Glutamatergic neuron (in vitro differentiated cells): ENCODE data around the gene TLCD3B. TPM values are rescaled to one million over a fixed set of nuclear protein-coding genes. Genes with fewer than 3 reads are reported as not detected.
A peak's percentile ranks its signal among the peaks of the same experiment; 100 is the strongest.

Experiments
- DNase-seq: peaks from one replicate; pipeline ENCODE4 v3.0.0; 2022
- H3K27ac Mint-ChIP-seq: one replicate; pipeline ENCODE4 v1.8.0; 2020; ENCODE audit warnings: mild to moderate bottlenecking, mixed read lengths, inconsistent platforms; ENCODE audit not compliant: unreplicated experiment
- H3K27me3 Mint-ChIP-seq: one replicate; pipeline ENCODE4 v1.8.0; 2020; ENCODE audit warnings: mild to moderate bottlenecking, moderate library complexity, mixed read lengths, inconsistent platforms; ENCODE audit not compliant: unreplicated experiment
- H3K36me3 Mint-ChIP-seq: one replicate; pipeline ENCODE4 v1.8.0; 2020; ENCODE audit warnings: mild to moderate bottlenecking, mixed read lengths, inconsistent platforms; ENCODE audit not compliant: unreplicated experiment
- H3K4me1 Mint-ChIP-seq: one replicate; pipeline ENCODE4 v1.8.0; 2020; ENCODE audit warnings: mild to moderate bottlenecking, low read depth, mixed read lengths, inconsistent platforms; ENCODE audit not compliant: unreplicated experiment
- H3K4me3 Mint-ChIP-seq: one replicate; pipeline ENCODE4 v1.8.0; 2020; ENCODE audit warnings: mild to moderate bottlenecking, mixed read lengths, inconsistent platforms; ENCODE audit not compliant: unreplicated experiment
- H3K9me3 Mint-ChIP-seq: one replicate; pipeline ENCODE4 v1.8.0; 2020; ENCODE audit warnings: mild to moderate bottlenecking, moderate library complexity, mixed read lengths, inconsistent platforms; ENCODE audit not compliant: unreplicated experiment
- CTCF ChIP-seq: fragments of 200-600 bp; sonication (generic); IDR thresholded peaks from one replicate; pipeline ENCODE4 v1.5.0; 2021; ENCODE audit not compliant: partially characterized antibody, unreplicated experiment
- total RNA-seq: library from RNA; stranded (reverse); fragmentation: NEBNext Ultra II Directional; extraction: Animal tissue kit (Norgen Biotek cat#: 25700); gene quantifications from one replicate; pipeline ENCODE4 v1.2.1, GENCODE V29; 2021; ENCODE audit not compliant: unreplicated experiment

TLCD3B gene
- total RNA-seq, 1 donor from 2014 or later = 253 TPM

GRCh38 chr16:30009990-30010843 is 20.9 kb downstream of the TLCD3B start:
- no peak for TF ChIP-seq CTCF
- Mint-ChIP-seq H3K4me3 (peak overlapping the region; percentile 84), H3K4me1 (peaks cover 4% of the 10 kb centered on the region), H3K9me3 (peaks cover 5% of the 10 kb centered on the region), H3K36me3 (no peaks in the 10 kb centered on the region), H3K27ac (no peak overlapping the region), H3K27me3 (peaks cover 10% of the 10 kb centered on the region)
- no peak for DNase-seq

GRCh38 chr16:30009085-30009862 is 21.8 kb downstream of the TLCD3B start:
- DNase-seq = no peak
- peaks cover 4% of the 10 kb centered on the region for H3K4me1 Mint-ChIP-seq
- H3K27me3 Mint-ChIP-seq = peaks cover 10% of the 10 kb centered on the region
- peak overlapping the region; percentile 25 for H3K4me3 Mint-ChIP-seq
- TF ChIP-seq CTCF = no peak
- no peak overlapping the region for H3K27ac Mint-ChIP-seq
- peaks cover 5% of the 10 kb centered on the region for H3K9me3 Mint-ChIP-seq
- no peaks in the 10 kb centered on the region for H3K36me3 Mint-ChIP-seq

GRCh38 chr16:30007378-30007895 is 23.6 kb downstream of the TLCD3B start:
- Mint-ChIP-seq H3K27ac (no peak overlapping the region), H3K27me3 (peaks cover 10% of the 10 kb centered on the region), H3K36me3 (no peaks in the 10 kb centered on the region), H3K9me3 (peaks cover 5% of the 10 kb centered on the region), H3K4me1 (peaks cover 8% of the 10 kb centered on the region), H3K4me3 (no peak overlapping the region)
- TF ChIP-seq CTCF = no peak
- DNase-seq = no peak

- H3K4me3 Mint-ChIP-seq = no peak overlapping the region
- no peaks in the 10 kb centered on the region for H3K36me3 Mint-ChIP-seq
- peaks cover 10% of the 10 kb centered on the region for H3K4me1 Mint-ChIP-seq
- H3K27ac Mint-ChIP-seq = no peak overlapping the region
- DNase-seq = no peak
- H3K27me3 Mint-ChIP-seq = peaks cover 10% of the 10 kb centered on the region
- no peak for TF ChIP-seq CTCF
- peaks cover 8% of the 10 kb centered on the region for H3K9me3 Mint-ChIP-seq
Observed at GRCh38 chr16:30006659-30007377, 24.3 kb downstream of the TLCD3B start.
